Fibroblast of peridontal ligament (primary cell): ENCODE results near the gene DAP3.

ENCODE experiments used
- DNase-seq: peaks from one replicate; pipeline ENCODE4 v3.0.0-alpha.2; 2010; ENCODE audit errors: extremely low read depth

DAP3 gene

GRCh38 chr1:155776414-155776813 is 87.5 kb downstream of the DAP3 start:
- no peak for DNase-seq

GRCh38 chr1:155777582-155777981 is 88.7 kb downstream of the DAP3 start:
- DNase-seq = no peak
